ENCODE measurements around the gene GCGR. TPM values are rescaled to one million over a fixed set of nuclear protein-coding genes. Genes with fewer than 3 reads are reported as not detected.

GCGR gene
- polyA plus RNA-seq, 1 donor (not counting 4 experiments of a cell fraction or from before 2014, with no cell fraction given), result not detected

GRCh38 chr17:81814748-81815645 lies 11.0 kb downstream of the GCGR start:
- no peak for TF ChIP-seq CTCF (optimal IDR thresholded peaks at IDR 0.05 in 1 of 3, IDR thresholded peaks at IDR 0.05 in 1 of 3, conservative IDR thresholded peaks at IDR 0.05 in 1 of 3; ENCODE audit: extremely low read depth in 1 of 3, insufficient read depth in 2 of 3, low read length in 3 of 3)
- no peak for TF ChIP-seq EZH2 (IDR thresholded peaks at IDR 0.05; ENCODE audit: low read length)
- Histone ChIP-seq H3K9me3 (ENCODE audit: control insufficient read depth, low read depth, low read length) (no peaks in the 10 kb centered on the region), H3K4me3 (ENCODE audit: control insufficient read depth in 2 of 3, extremely low read depth in 1 of 3, insufficient read depth in 2 of 3, low read depth in 1 of 3, low read length in 3 of 3) (no peak overlapping the region), H4K20me1 (ENCODE audit: control insufficient read depth, extremely low read depth, insufficient read depth, low read length) (no peaks in the 10 kb centered on the region), H3K27me3 (ENCODE audit: control insufficient read depth, extremely low read depth, insufficient read depth, low read length) (peaks cover 16% of the 10 kb centered on the region), H2AFZ (ENCODE audit: control insufficient read depth, low read length) (no peak overlapping the region), H3K9me1 (ENCODE audit: control insufficient read depth, extremely low read depth, insufficient read depth, low read length) (no peaks in the 10 kb centered on the region), H3K27ac (ENCODE audit: control insufficient read depth, insufficient read depth, low read length) (no peak overlapping the region), H3K4me1 (ENCODE audit: control insufficient read depth, extremely low read depth, insufficient read depth, low read length) (no peaks in the 10 kb centered on the region), H3K79me2 (ENCODE audit: control insufficient read depth, insufficient read depth, low read length) (no peaks in the 10 kb centered on the region), H3K9ac (ENCODE audit: control insufficient read depth, extremely low read depth, insufficient read depth, low read length) (no peak overlapping the region), H3K4me2 (ENCODE audit: control insufficient read depth, extremely low read depth, insufficient read depth, low read depth, low read length) (no peak overlapping the region), H3K36me3 (ENCODE audit: control insufficient read depth in 2 of 2, extremely low read depth in 1 of 2, insufficient read depth in 2 of 2, low read length in 2 of 2) (no peaks in the 10 kb centered on the region)
- no peak for DNase-seq (ENCODE audit: low read depth, low spot score)
- FAIRE-seq, result no peak
- dilution Hi-C loops (cut with MboI; ENCODE audit: extremely low pct_ligation_motif_present, low sequenced_read_pairs), result no loop called here

- Histone ChIP-seq H3K4me2 (ENCODE audit: control insufficient read depth, extremely low read depth, insufficient read depth, low read depth, low read length) (no peak overlapping the region), H3K79me2 (ENCODE audit: control insufficient read depth, insufficient read depth, low read length) (no peaks in the 10 kb centered on the region), H2AFZ (ENCODE audit: control insufficient read depth, low read length) (no peak overlapping the region), H3K36me3 (ENCODE audit: control insufficient read depth in 2 of 2, extremely low read depth in 1 of 2, insufficient read depth in 2 of 2, low read length in 2 of 2) (no peaks in the 10 kb centered on the region), H3K9me1 (ENCODE audit: control insufficient read depth, extremely low read depth, insufficient read depth, low read length) (no peaks in the 10 kb centered on the region), H3K27ac (ENCODE audit: control insufficient read depth, insufficient read depth, low read length) (no peak overlapping the region), H4K20me1 (ENCODE audit: control insufficient read depth, extremely low read depth, insufficient read depth, low read length) (no peaks in the 10 kb centered on the region), H3K9me3 (ENCODE audit: control insufficient read depth, low read depth, low read length) (no peaks in the 10 kb centered on the region), H3K4me1 (ENCODE audit: control insufficient read depth, extremely low read depth, insufficient read depth, low read length) (no peaks in the 10 kb centered on the region), H3K27me3 (ENCODE audit: control insufficient read depth, extremely low read depth, insufficient read depth, low read length) (peaks cover 16% of the 10 kb centered on the region), H3K4me3 (ENCODE audit: control insufficient read depth in 2 of 3, extremely low read depth in 1 of 3, insufficient read depth in 2 of 3, low read depth in 1 of 3, low read length in 3 of 3) (no peak overlapping the region), H3K9ac (ENCODE audit: control insufficient read depth, extremely low read depth, insufficient read depth, low read length) (no peak overlapping the region)
- dilution Hi-C loops (cut with MboI; ENCODE audit: extremely low pct_ligation_motif_present, low sequenced_read_pairs), result no loop called here
- FAIRE-seq (no peak), DNase-seq (ENCODE audit: low read depth, low spot score) (no peak)
- TF ChIP-seq CTCF (optimal IDR thresholded peaks at IDR 0.05 in 1 of 3, IDR thresholded peaks at IDR 0.05 in 1 of 3, conservative IDR thresholded peaks at IDR 0.05 in 1 of 3; ENCODE audit: extremely low read depth in 1 of 3, insufficient read depth in 2 of 3, low read length in 3 of 3), result no peak
- no peak for TF ChIP-seq EZH2 (IDR thresholded peaks at IDR 0.05; ENCODE audit: low read length)
These were observed 11.7 kb downstream of the GCGR start for GRCh38 chr17:81815646-81815986.

All from keratinocyte (primary cell).